Neuronal stem cell (in vitro differentiated cells): ENCODE data around the gene TMEM14C.

Source experiments
- DNase-seq: peaks from one replicate; pipeline ENCODE4 v3.0.0-alpha.2; 2013; ENCODE audit warnings: low spot score
- H2AFZ ChIP-seq: one replicate; pipeline ENCODE4 v1.6.1; 2013; ENCODE audit warnings: mild to moderate bottlenecking, low read length, inconsistent platforms
- H2AK5ac ChIP-seq: 2 replicates; pipeline ENCODE4 v1.6.1; 2013; ENCODE audit warnings: low read depth, mild to moderate bottlenecking, inconsistent platforms, low read length, moderate library complexity, mixed read lengths
- H2BK120ac ChIP-seq: 2 replicates; pipeline ENCODE4 v1.6.1; 2013; ENCODE audit warnings: low read depth, mild to moderate bottlenecking, inconsistent platforms, low read length, moderate library complexity, mixed read lengths
- H2BK12ac ChIP-seq: one replicate; pipeline ENCODE4 v1.6.1; 2013; ENCODE audit warnings: low read length, inconsistent platforms
- H2BK15ac ChIP-seq: 2 replicates; pipeline ENCODE4 v1.6.1; 2013; ENCODE audit warnings: mild to moderate bottlenecking, low read length, inconsistent platforms, mixed read lengths
- H2BK5ac ChIP-seq: one replicate; pipeline ENCODE4 v1.6.1; 2013; ENCODE audit warnings: inconsistent platforms, mild to moderate bottlenecking, low read length, moderate library complexity
- H3K14ac ChIP-seq: one replicate; pipeline ENCODE4 v1.6.1; 2013; ENCODE audit warnings: low read length, inconsistent platforms
- H3K18ac ChIP-seq: 2 replicates; pipeline ENCODE4 v1.6.1; 2013; ENCODE audit warnings: low read length, inconsistent platforms
- H3K23ac ChIP-seq: 2 replicates; pipeline ENCODE4 v1.6.1; 2013; ENCODE audit warnings: low read depth, mild to moderate bottlenecking, mixed read lengths, low read length, inconsistent platforms; ENCODE audit not compliant: poor library complexity
- H3K27ac ChIP-seq: replicated peaks from 3 replicates; pipeline ENCODE4 v1.5.1; 2013; ENCODE audit warnings: low read length, inconsistent platforms
- H3K27me3 ChIP-seq, 3 experiments: 2 replicates each; pipeline ENCODE4 v1.6.1; 2013; ENCODE audit warnings: low read length in 3 of 3, mild to moderate bottlenecking in 2 of 3, inconsistent platforms in 1 of 3, low read depth in 1 of 3, mixed read lengths in 1 of 3, moderate library complexity in 1 of 3; ENCODE audit not compliant: control insufficient read depth in 3 of 3, insufficient read depth in 3 of 3
- H3K36me3 ChIP-seq, 2 donors: replicated peaks in 1 of 2; 2 replicates each; pipeline ENCODE4 v1.6.1; 2013; ENCODE audit warnings: low read length in 2 of 2; ENCODE audit not compliant: control insufficient read depth in 2 of 2, insufficient read depth in 2 of 2
- H3K4ac ChIP-seq: 2 replicates; pipeline ENCODE4 v1.6.1; 2013; ENCODE audit warnings: inconsistent platforms, mild to moderate bottlenecking, low read length, moderate library complexity
- H3K4me1 ChIP-seq, 2 donors: 1 replicate in 1 of 2; 2 replicates in 1 of 2; pipeline ENCODE4 v1.6.1; 2013; ENCODE audit warnings: low read length in 2 of 2, low read depth in 1 of 2; ENCODE audit not compliant: control insufficient read depth in 2 of 2, insufficient read depth in 1 of 2
- H3K4me2 ChIP-seq: one replicate; pipeline ENCODE4 v1.6.1; 2013; ENCODE audit warnings: mild to moderate bottlenecking, low read length, inconsistent platforms; ENCODE audit not compliant: insufficient read depth, poor library complexity, severe bottlenecking
- H3K4me3 ChIP-seq, 2 donors: 2 replicates each; pipeline ENCODE4 v1.5.1; 2013; ENCODE audit warnings: low read length in 2 of 2, mild to moderate bottlenecking in 2 of 2, inconsistent platforms in 1 of 2, moderate library complexity in 1 of 2
- H3K79me1 ChIP-seq: one replicate; pipeline ENCODE4 v1.6.1; 2013; ENCODE audit warnings: low read depth, mild to moderate bottlenecking, inconsistent platforms, low read length, moderate library complexity
- H3K9ac ChIP-seq: one replicate; pipeline ENCODE4 v1.6.1; 2013; ENCODE audit warnings: mild to moderate bottlenecking, low read depth, low read length, inconsistent platforms; ENCODE audit not compliant: poor library complexity
- H3K9me3 ChIP-seq, 2 donors: replicated peaks in 1 of 2; 2 replicates each; pipeline versions ENCODE3 to v1.6.1; 2013; ENCODE audit warnings: low read length in 2 of 2, mild to moderate bottlenecking in 2 of 2, inconsistent platforms in 1 of 2, low read depth in 1 of 2, mixed read lengths in 1 of 2, moderate library complexity in 1 of 2; ENCODE audit not compliant: control insufficient read depth in 2 of 2, insufficient read depth in 1 of 2
- H4K8ac ChIP-seq: one replicate; pipeline ENCODE4 v1.6.1; 2013; ENCODE audit warnings: low read depth, mild to moderate bottlenecking, inconsistent platforms, low read length, moderate library complexity
- H4K91ac ChIP-seq: one replicate; pipeline ENCODE4 v1.6.1; 2013; ENCODE audit warnings: low read length, low read depth, mild to moderate bottlenecking, inconsistent platforms; ENCODE audit not compliant: poor library complexity
- WGBS, 2 donors: extraction: QIAGEN DNeasy Blood & Tissue Kit; methylation state at CpG; one replicate each; pipeline ENCODE4 v1.1.7; 2013; ENCODE audit warnings: missing lambda C conversion rate in 2 of 2, mixed read lengths in 1 of 2; ENCODE audit not compliant: insufficient read length in 2 of 2, insufficient replicate concordance in 1 of 2; ENCODE audit errors: extremely low coverage in 2 of 2; 5-methylcytosine and 5-hydroxymethylcytosine counted together

The TMEM14C gene

DNA sequence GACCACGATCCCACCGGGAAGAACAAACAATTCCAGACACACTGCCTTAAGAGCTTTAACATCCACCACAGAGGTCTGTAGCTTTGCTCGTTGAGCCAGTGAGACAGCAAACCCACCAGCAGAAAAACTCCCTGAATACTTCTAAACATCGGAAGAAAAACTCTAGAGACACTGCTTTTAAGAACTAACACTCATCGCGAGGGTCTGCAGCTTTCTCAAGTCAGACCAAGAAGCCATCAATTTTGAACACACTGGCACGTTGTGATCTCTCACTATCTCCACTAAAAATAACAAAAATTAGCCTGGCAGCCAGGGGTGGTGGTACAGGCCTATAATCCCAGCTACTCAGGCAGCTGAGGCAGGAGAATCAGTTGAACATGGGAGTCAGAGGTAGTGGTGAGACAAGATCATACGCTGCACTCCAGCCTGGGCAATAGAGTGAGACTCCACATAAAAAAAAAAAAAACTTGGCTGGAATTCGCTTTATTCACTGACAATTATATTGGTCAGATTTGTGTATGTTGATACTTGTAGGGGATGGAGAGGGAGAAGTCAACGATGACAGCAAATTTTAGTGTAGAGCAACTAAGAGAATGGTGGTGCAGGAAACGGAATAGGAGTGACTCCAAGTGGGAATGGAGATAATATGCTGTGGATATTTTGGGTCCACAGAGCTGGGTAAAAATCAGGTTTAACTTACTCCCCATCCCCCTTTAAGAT, 860 bp upstream of the TMEM14C start:
- H4K8ac ChIP-seq, result no peak overlapping the region
- H3K14ac ChIP-seq, result no peak overlapping the region
- H2BK5ac ChIP-seq, result no peak overlapping the region
- H3K4ac ChIP-seq, result no peak overlapping the region
- peaks cover 2 to 15% of the 10 kb centered on the region in 2 donors for H3K9me3 ChIP-seq
- no CpG with 5 or more reads among the region's 11 CpGs for WGBS, 2 donors
- H3K23ac ChIP-seq, result no peak overlapping the region
- H4K91ac ChIP-seq, result no peak overlapping the region
- H3K36me3 ChIP-seq, result peaks cover 5 to 28% of the 10 kb centered on the region in 2 donors
- H3K79me1 ChIP-seq, result peaks cover 4% of the 10 kb centered on the region
- H2BK15ac ChIP-seq, result no peak overlapping the region
- no peak overlapping the region for H3K4me2 ChIP-seq
- peaks cover 7 to 15% of the 10 kb centered on the region in 2 donors for H3K4me1 ChIP-seq
- H3K9ac ChIP-seq, result no peak overlapping the region
- H2AFZ ChIP-seq, result peak overlapping the region; percentile 82
- H3K18ac ChIP-seq, result no peak overlapping the region
- no peak overlapping the region for H2AK5ac ChIP-seq
- peak overlapping the region; percentile 61 for H3K27ac ChIP-seq
- no peak overlapping the region for H2BK120ac ChIP-seq
- H3K4me3 ChIP-seq, result peak overlapping the region; percentile 63 to 87
- H2BK12ac ChIP-seq, result no peak overlapping the region
- H3K27me3 ChIP-seq, result no peaks in the 10 kb centered on the region
- no peak for DNase-seq

DNA sequence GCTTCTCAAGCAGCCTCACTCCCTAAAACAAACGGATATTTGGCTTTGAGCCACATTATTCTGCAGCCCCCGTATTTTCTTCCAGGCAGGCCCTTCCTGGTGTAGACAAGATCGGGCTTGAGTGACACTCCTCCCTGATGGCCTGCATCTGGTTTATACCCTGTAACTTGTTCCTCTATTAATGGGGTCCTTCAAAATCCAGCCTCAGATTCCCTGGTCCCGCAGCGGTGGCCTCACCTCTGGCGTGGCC, 375 bp upstream of the TMEM14C start:
- H3K27me3 ChIP-seq, result no peaks in the 10 kb centered on the region
- H4K8ac ChIP-seq, result no peak overlapping the region
- peak overlapping the region; percentile 22 for H3K18ac ChIP-seq
- DNase-seq, result no peak
- peak overlapping the region; percentile 82 for H2AFZ ChIP-seq
- peak overlapping the region; percentile 61 for H3K27ac ChIP-seq
- H2BK120ac ChIP-seq, result no peak overlapping the region
- H4K91ac ChIP-seq, result no peak overlapping the region
- H3K4me2 ChIP-seq, result no peak overlapping the region
- no peak overlapping the region for H3K23ac ChIP-seq
- WGBS, 2 donors, result no CpG with 5 or more reads among the region's 6 CpGs
- no peak overlapping the region for H2AK5ac ChIP-seq
- H3K14ac ChIP-seq, result no peak overlapping the region
- H2BK12ac ChIP-seq, result no peak overlapping the region
- peaks cover 2 to 15% of the 10 kb centered on the region in 2 donors for H3K9me3 ChIP-seq
- H3K4ac ChIP-seq, result no peak overlapping the region
- H3K9ac ChIP-seq, result no peak overlapping the region
- peaks cover 6 to 28% of the 10 kb centered on the region in 2 donors for H3K36me3 ChIP-seq
- H2BK5ac ChIP-seq, result no peak overlapping the region
- peak overlapping the region; percentile 63 to 87 for H3K4me3 ChIP-seq
- no peak overlapping the region for H2BK15ac ChIP-seq
- peaks cover 7 to 15% of the 10 kb centered on the region in 2 donors for H3K4me1 ChIP-seq
- peaks cover 4% of the 10 kb centered on the region for H3K79me1 ChIP-seq

DNA sequence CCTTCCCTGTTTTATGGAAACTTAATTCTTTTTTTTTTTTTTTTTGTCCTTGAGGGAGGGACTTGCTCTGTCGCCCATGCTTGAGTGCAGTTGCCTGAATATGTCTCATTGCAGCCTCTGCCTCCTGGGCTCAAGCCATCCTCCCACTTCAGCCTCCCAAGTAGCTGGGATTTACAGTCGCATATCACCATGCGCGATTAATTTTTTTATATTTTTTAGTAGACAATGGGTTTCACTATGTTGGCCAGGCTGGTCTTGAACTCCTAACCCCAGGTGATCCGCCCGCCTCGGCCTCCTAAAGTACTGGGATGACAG, 654 bp downstream of the TMEM14C start:
- no peak overlapping the region for H2BK12ac ChIP-seq
- peaks cover 6% of the 10 kb centered on the region for H3K79me1 ChIP-seq
- H3K4me2 ChIP-seq, result peak overlapping the region; percentile 50
- peak overlapping the region; percentile 92 for H3K27ac ChIP-seq
- no CpG with 5 or more reads among the region's 7 CpGs for WGBS, 2 donors
- peak overlapping the region; percentile 82 for H2AFZ ChIP-seq
- H3K36me3 ChIP-seq, result peaks cover 11 to 37% of the 10 kb centered on the region in 2 donors
- H3K9me3 ChIP-seq, result peaks cover 2 to 7% of the 10 kb centered on the region in 2 donors
- H3K4me1 ChIP-seq, result peaks cover 7 to 15% of the 10 kb centered on the region in 2 donors
- no peak for DNase-seq
- H4K8ac ChIP-seq, result no peak overlapping the region
- no peak overlapping the region for H3K14ac ChIP-seq
- no peak overlapping the region for H3K18ac ChIP-seq
- no peak overlapping the region for H2AK5ac ChIP-seq
- H2BK15ac ChIP-seq, result no peak overlapping the region
- peak overlapping the region; percentile 85 to 87 for H3K4me3 ChIP-seq
- H3K9ac ChIP-seq, result no peak overlapping the region
- no peak overlapping the region for H4K91ac ChIP-seq
- H2BK120ac ChIP-seq, result no peak overlapping the region
- no peak overlapping the region for H3K4ac ChIP-seq
- no peaks in the 10 kb centered on the region for H3K27me3 ChIP-seq
- no peak overlapping the region for H3K23ac ChIP-seq
- no peak overlapping the region for H2BK5ac ChIP-seq

DNA sequence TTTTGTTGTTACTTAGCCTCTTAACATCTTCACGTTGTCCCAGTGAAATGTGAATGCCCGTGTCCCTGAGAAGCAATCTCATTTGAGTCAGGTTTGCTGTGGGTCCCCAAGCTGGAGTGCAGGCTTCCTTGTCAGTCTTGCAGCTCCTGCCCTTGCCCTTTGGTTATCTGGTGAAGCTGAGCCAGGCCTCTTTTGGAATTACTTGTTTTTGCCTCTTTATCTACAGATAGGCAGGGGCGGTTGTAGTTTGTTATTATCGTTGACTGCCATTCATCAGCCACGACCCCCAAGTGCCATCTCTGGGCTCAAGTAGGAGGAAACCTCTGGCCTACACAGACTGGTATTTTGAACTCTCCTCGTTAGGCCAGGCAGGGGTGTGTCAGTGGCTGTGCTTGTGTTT, 2.2 kb downstream of the TMEM14C start:
- peaks cover 7 to 15% of the 10 kb centered on the region in 2 donors for H3K4me1 ChIP-seq
- no peak overlapping the region for H3K4ac ChIP-seq
- no CpG with 5 or more reads among the region's 6 CpGs for WGBS, 2 donors
- H3K27ac ChIP-seq, result peak overlapping the region; percentile 52
- no peak overlapping the region for H3K14ac ChIP-seq
- H2AFZ ChIP-seq, result no peak overlapping the region
- H3K9me3 ChIP-seq, result no peaks in the 10 kb centered on the region
- H3K79me1 ChIP-seq, result peaks cover 8% of the 10 kb centered on the region
- no peak overlapping the region for H2BK120ac ChIP-seq
- H3K36me3 ChIP-seq, result peaks cover 11 to 52% of the 10 kb centered on the region in 2 donors
- no peak overlapping the region for H2BK5ac ChIP-seq
- no peak overlapping the region for H3K4me3 ChIP-seq
- no peak overlapping the region for H3K4me2 ChIP-seq
- no peak overlapping the region for H4K91ac ChIP-seq
- no peak overlapping the region for H3K9ac ChIP-seq
- H2BK12ac ChIP-seq, result no peak overlapping the region
- H3K27me3 ChIP-seq, result no peaks in the 10 kb centered on the region
- H2BK15ac ChIP-seq, result no peak overlapping the region
- DNase-seq, result no peak
- H3K23ac ChIP-seq, result no peak overlapping the region
- no peak overlapping the region for H2AK5ac ChIP-seq
- H3K18ac ChIP-seq, result no peak overlapping the region
- no peak overlapping the region for H4K8ac ChIP-seq
